NCI-H1092 treated with DMSO at 0.1 percent for 48 hours (cell line): Measurements from ENCODE around the gene ZBTB22.
"Not testable (repeated sequence)": the region's sequence is repeated elsewhere in the genome, so short reads cannot be mapped to it uniquely, and the experiment has no call there.

Experiments
- DNase-seq: peaks from one replicate; lab custom pipeline; 2025; lab: John Stamatoyannopoulos, UW

ZBTB22 gene

DNA sequence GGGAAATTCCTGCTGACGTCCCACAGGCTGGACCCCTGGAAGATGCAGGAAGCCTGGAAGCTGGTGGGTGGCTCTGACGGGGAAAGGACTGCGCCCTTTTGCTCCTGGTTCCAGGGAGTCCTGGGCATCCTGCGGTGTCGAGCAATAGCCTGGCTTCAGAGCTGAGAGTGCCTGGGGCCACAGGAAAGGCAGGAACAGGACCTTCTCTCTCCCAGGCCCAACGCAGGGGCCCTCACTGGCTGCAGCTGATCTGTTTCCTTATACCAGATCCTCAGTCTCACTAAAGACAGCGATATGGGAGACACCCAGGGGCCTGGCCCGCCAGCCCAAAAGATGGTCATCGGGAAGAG is 39.2 kb downstream of the ZBTB22 start:
- no peak for DNase-seq

- DNase-seq = no peak
Observed at GRCh38 chr6:33277663-33278391, 39.7 kb downstream of the ZBTB22 start.

GRCh38 chr6:33276864-33277662 is 40.5 kb downstream of the ZBTB22 start, which contains the start of gene B3GALT4:
Gene B3GALT4, plus strand, starts transcription at chr6:33277123. Its CDS starts 297 bp downstream, at chr6:33277420.
- DNase-seq = peak; percentile 39

GRCh38 chr6:33276581-33276863 is 41.0 kb downstream of the ZBTB22 start:
- no peak for DNase-seq

DNA sequence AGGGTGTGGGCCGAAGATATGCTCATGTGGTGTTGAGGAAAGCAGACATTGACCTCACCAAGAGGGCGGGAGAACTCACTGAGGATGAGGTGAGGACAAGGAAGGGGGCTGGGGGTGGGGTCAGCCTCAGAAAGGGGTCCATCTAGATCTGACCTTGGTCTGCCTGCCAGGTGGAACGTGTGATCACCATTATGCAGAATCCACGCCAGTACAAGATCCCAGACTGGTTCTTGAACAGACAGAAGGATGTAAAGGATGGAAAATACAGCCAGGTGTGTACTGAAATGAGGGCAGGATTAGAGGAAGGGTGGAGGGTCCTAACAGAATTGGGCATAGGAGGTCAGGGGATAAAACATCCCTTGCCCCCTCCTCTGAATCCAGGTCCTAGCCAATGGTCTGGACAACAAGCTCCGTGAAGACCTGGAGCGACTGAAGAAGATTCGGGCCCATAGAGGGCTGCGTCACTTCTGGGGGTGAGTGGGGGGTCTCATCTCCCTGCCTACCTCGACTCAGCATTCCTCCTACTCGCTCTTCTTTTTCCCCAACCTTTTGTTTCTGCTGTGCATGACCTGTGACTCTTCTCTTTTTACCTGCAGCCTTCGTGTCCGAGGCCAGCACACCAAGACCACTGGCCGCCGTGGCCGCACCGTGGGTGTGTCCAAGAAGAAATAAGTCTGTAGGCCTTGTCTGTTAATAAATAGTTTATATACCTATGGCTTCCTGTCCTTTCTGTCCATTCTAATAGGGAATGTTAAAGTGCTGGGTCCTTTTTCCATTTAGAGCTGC is 41.6 kb downstream of the ZBTB22 start:
- DNase-seq = not testable (repeated sequence)

DNA sequence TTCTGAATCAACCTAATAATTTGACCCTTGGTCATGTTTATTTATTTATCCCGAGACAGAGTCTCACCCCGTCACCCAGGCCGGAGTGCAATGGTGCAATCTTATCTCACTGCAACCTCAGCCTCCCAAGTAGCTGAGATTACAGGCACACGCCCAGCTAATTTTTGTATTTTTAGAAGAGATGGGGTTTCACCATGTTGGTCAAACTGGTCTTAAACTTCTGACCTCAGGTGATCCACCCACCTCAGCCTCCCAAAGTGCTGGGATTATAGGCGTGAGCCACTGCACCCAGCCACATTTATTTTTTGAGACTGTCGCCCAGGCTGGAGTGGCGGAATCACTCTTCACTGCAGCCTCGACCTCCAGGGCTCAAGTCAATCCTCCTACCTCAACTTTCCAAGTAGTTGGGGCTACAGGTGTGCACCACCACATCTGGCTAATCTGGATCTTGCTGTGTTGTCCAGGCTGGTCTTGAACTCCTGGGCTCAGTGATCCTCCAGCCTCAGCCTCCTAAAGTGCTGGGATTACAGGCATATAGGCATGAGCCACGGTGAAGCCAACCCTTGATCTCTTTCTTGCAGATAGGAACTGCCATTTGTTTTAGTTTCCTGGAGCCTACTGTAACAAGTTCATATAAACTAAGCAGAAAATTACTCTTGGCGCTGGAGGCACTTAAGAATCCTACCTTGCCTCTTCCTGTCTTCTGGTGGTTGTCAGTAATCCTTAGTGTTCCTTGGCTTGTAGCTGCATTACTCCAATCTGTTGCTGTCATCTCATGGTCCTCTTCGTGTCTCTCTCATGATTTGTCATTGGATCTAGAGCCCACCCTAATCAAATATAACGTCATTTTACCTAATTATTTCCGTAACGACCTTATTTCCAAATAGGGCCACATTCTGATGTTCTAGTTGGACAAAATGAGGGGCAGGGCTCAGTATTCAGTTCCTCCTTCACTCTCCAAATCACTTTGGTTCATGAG is 43.3 kb downstream of the ZBTB22 start:
- DNase-seq = no peak

DNA sequence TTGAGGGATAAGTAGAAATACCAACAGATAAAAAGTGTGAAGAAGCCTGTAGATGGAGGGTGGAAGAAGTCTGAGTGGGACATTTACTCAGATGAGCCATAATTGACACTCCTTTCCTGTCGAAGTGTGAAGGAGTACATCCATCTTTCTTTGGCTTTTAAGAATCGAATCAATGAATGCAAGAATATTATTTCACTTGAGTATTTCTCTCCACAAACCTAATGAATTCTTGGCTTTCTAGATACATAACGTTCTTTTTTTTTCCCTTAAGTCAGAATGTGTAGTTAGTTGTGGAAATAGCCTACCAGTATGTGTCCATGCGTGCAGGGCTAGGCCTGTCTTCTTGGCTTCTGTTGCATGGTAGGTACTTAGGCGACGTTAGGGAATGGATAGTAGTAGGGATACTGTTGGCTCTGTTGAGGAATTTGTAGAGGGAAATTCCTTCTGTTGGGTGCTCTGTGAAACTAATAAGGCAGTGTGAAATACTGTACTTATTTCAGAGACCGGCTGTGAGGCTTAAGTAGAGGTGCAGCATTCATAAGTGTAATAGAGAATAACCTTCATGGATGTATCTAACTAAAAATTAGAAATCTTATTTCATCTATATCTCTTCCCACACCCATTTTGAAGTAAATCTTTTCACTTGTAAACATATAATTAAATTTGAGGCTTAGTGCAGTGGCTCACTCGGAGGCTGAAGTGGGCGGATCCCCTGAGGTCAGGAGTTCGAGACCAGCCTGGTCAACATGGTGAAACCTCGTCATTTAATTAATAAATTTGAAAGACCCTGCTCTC is 44.2 kb downstream of the ZBTB22 start:
- DNase-seq = no peak

DNA sequence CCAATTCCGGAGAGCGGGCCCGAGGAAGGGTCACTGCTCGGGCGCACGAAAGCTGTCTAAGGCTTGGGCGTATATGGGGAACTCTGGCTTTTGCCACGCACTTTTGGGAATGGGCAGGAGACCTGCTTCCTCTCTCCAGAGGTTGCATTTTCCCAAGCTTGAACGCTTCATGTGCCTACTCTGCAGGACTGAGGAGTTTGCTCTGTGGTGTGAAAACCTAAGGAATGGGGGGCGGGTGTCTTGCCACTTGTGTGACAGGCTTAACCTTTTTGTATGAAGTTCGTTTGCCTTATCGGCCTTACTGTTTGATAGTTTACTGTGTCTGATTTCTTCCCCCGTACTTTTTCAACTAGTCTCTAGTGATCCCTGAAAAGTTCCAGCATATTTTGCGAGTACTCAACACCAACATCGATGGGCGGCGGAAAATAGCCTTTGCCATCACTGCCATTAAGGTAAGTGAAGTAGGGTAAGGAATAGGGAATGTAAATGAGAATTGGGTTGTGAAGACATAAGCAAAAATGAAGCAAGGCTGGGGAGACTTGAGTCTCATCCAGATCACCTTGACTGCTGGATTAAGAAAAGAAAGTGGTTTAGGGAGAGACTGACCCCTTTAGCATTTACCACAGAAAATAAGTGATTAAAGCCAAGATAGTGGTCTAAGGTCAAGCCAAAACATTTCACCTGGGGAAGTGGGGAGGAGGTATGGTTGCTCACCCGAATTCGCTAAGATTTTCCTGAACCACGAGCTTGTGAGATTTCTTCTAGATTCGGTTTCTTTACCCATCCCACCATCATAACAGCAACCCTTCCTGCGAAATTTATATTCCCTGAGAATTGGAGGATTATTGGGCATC is 45.0 kb downstream of the ZBTB22 start:
- DNase-seq = no peak

- DNase-seq = peak; percentile 96
Observed at GRCh38 chr6:33271468-33272274, 45.9 kb downstream of the ZBTB22 start, which contains the start of the genes RPS18 and VPS52. Gene RPS18, plus strand, starts transcription at chr6:33272075. Its CDS starts 45 bp downstream, at chr6:33272120. Gene VPS52, minus strand, starts transcription at chr6:33271876. Its CDS starts 201 bp downstream, at chr6:33271675.

DNA sequence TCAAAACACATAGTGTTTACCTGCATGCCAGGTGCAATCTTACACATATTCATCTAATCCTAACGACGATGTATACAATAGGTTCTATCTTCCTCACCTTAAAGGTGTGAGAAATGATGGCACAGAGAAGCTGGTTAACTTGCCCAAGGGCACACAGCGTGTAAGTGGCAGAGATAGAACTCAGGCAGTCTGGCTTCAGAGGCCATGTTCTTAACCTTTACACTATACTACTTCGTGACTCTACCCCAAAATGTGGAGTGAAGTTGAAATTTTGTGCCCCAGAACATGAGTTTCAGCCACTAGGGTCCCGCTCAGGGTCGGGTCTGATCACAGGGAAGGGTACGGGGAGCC is 46.5 kb downstream of the ZBTB22 start:
- DNase-seq = no peak
